Measurements from ENCODE around the gene RAB28.

- TF ChIP-seq CTCF (IDR thresholded peaks at IDR 0.05; ENCODE audit: insufficient read depth, low read length, poor library complexity, severe bottlenecking): no peak
- no peak for TF ChIP-seq EZH2phosphoT487 (conservative IDR thresholded peaks at IDR 0.05; ENCODE audit: low read length)
These were observed 72.2 kb downstream of the RAB28 start for GRCh38 chr4:13411942-13412341.
